Transverse colon (tissue), 3 donors: ENCODE data around the gene OR2T35.
"Not testable (repeated sequence)": the region's sequence is repeated elsewhere in the genome, so short reads cannot be mapped to it uniquely, and the experiment has no call there.

Experiments used
- CTCF ChIP-seq, 5 experiments: fragments of 200-600 bp in 3 of 5; fragments of 450-650 bp in 2 of 5; sonication (generic) in 3 of 5; IDR thresholded peaks; 1 replicate in 2 of 5; 2 replicates in 3 of 5; pipeline ENCODE4 v1.5.1; 2016 to 2017; ENCODE audit warnings: antibody characterized with exemption in 5 of 5, inconsistent platforms in 3 of 5, mild to moderate bottlenecking in 2 of 5, moderate library complexity in 1 of 5
- POLR2A ChIP-seq: fragments of 450-650 bp; IDR thresholded peaks from one replicate; pipeline ENCODE4 v1.6.1; 2016; ENCODE audit warnings: antibody characterized with exemption, mild to moderate bottlenecking, moderate library complexity

GRCh38 chr1:248636612-248637011, 8.5 kb downstream of the OR2T35 start:
- not testable (repeated sequence) for TF ChIP-seq CTCF (IDR thresholded peaks at IDR 0.05); POLR2A
